AG09309 (cell line): ENCODE data around the gene GPC5.

Experiments
- DNase-seq: peaks from one replicate; pipeline ENCODE4 v3.0.0-alpha.2; 2010; ENCODE audit warnings: low read depth
- H3K4me3 ChIP-seq: 2 replicates; pipeline ENCODE4 v1.5.1; 2011; ENCODE audit warnings: mild to moderate bottlenecking, low read depth, low read length, moderate library complexity; ENCODE audit not compliant: control insufficient read depth
- TF ChIP-seq, protein P1 (sequence below): IDR thresholded peaks from 2 replicates; pipeline ENCODE4 v1.5.1; 2011; ENCODE audit warnings: mild to moderate bottlenecking, low read depth, low read length, inconsistent platforms; ENCODE audit not compliant: insufficient read depth, control insufficient read depth; ENCODE audit errors: missing control alignments

GPC5 gene

DNA sequence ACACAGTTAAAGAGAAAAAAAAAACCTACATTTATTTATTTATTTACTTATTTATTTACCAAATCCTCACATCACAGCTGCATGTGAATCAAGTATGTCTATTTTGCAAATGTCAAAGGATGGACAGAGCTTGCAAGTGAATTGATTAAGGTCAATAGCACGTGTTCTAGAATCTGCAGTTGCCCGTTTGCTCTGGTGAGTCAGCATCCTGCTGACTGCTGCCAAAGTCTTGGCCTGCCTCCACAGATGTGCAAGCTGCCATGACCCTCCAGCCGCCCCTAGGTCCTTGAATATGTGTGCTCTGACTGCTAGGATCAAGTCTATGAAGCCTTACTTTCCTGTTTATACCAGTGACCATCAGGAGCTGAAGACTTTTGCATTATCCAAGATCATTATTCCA is 320.6 kb downstream of the GPC5 start:
- H3K4me3 ChIP-seq, result no peak overlapping the region
- DNase-seq, result no peak
- TF ChIP-seq, protein P1, sequence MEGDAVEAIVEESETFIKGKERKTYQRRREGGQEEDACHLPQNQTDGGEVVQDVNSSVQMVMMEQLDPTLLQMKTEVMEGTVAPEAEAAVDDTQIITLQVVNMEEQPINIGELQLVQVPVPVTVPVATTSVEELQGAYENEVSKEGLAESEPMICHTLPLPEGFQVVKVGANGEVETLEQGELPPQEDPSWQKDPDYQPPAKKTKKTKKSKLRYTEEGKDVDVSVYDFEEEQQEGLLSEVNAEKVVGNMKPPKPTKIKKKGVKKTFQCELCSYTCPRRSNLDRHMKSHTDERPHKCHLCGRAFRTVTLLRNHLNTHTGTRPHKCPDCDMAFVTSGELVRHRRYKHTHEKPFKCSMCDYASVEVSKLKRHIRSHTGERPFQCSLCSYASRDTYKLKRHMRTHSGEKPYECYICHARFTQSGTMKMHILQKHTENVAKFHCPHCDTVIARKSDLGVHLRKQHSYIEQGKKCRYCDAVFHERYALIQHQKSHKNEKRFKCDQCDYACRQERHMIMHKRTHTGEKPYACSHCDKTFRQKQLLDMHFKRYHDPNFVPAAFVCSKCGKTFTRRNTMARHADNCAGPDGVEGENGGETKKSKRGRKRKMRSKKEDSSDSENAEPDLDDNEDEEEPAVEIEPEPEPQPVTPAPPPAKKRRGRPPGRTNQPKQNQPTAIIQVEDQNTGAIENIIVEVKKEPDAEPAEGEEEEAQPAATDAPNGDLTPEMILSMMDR, result no peak

GRCh38 chr13:91721413-91721812 is 323.0 kb downstream of the GPC5 start:
- H3K4me3 ChIP-seq, result no peak overlapping the region
- no peak for DNase-seq
- TF ChIP-seq, protein P1, result no peak

- TF ChIP-seq, protein P1, result no peak
- DNase-seq, result no peak
- no peak overlapping the region for H3K4me3 ChIP-seq
Measured at GRCh38 chr13:91722267-91722884, 324.0 kb downstream of the GPC5 start.

DNA sequence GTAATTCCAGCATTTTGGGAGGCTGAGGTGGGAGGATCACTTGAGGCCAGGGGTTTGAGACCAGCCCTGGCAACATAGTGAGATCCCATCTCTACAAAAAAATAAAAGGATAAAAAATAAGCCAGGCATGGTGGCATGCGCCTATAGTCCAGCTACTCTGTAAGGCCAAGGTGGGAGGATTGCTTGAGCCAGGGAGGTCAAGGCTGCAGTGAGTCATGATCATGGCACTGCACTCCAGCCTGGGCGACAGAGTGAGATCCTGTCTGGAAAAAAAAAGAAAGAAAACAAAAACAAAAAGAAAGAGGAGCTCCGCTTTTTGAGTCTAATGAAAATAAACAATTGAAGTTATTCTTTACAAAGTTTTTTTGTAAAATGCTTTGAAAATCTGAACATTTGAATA is 326.2 kb downstream of the GPC5 start:
- TF ChIP-seq, protein P1, result no peak
- DNase-seq, result no peak
- H3K4me3 ChIP-seq, result no peak overlapping the region

GRCh38 chr13:91725646-91726045 is 327.2 kb downstream of the GPC5 start:
- no peak for DNase-seq
- H3K4me3 ChIP-seq, result no peak overlapping the region
- TF ChIP-seq, protein P1, result no peak

GRCh38 chr13:91726671-91727070 is 328.2 kb downstream of the GPC5 start:
- H3K4me3 ChIP-seq, result no peak overlapping the region
- TF ChIP-seq, protein P1, result no peak
- no peak for DNase-seq
